B cell (primary cell): ENCODE data around the gene SYNGR3. TPM values are rescaled to one million over a fixed set of nuclear protein-coding genes. Genes with fewer than 3 reads are reported as not detected.

Experiments
- ATAC-seq: fragments of 200-7000 bp; cut with Tn5 transposase; one replicate; pipeline ENCODE4 v1.10.0; 2021; ENCODE audit warnings: low read depth, mild to moderate bottlenecking, moderate number of reproducible peaks, moderate library complexity
- CTCF ChIA-PET: fragments of 350-600 bp; sonication (Branson Sonifier 250); formaldehyde crosslinking; loops from one replicate; lab custom pipeline; 2021; ENCODE audit warnings: antibody characterized with exemption, inconsistent platforms; lab: Charles Lee
- POLR2A ChIA-PET: fragments of 350-600 bp; sonication (Branson Sonifier 250); formaldehyde crosslinking; loops from one replicate; lab custom pipeline; 2021; ENCODE audit warnings: antibody characterized with exemption; lab: Charles Lee
- DNase-seq: peaks from one replicate; pipeline ENCODE4 v3.0.0; 2013
- H2AFZ ChIP-seq: 2 replicates; pipeline ENCODE4 v1.6.1; 2012; ENCODE audit warnings: mild to moderate bottlenecking, low read depth, low read length; ENCODE audit not compliant: insufficient read depth, poor library complexity, severe bottlenecking
- H3K27ac ChIP-seq, 2 donors: 1 replicate in 1 of 2; 2 replicates in 1 of 2; pipeline ENCODE4 v1.5.1; 2012 to 2013; ENCODE audit warnings: low read length in 2 of 2, mild to moderate bottlenecking in 2 of 2, moderate library complexity in 1 of 2
- H3K27me3 ChIP-seq, 4 experiments: fragments of 200-600 bp in 1 of 4; sonication (generic) in 1 of 4; replicated peaks in 1 of 4; 1 replicate in 2 of 4; 2 replicates in 2 of 4; pipeline versions ENCODE4 v1.6.1 to v1.7.0; 2013 to 2016; ENCODE audit warnings: low read length in 3 of 4, mild to moderate bottlenecking in 2 of 4, mixed read lengths in 1 of 4, moderate library complexity in 1 of 4; ENCODE audit not compliant: insufficient read depth in 4 of 4, control insufficient read depth in 3 of 4; ENCODE audit errors: control extremely low read depth in 1 of 4
- H3K36me3 ChIP-seq, 2 experiments: replicated peaks in 1 of 2; 1 replicate in 1 of 2; 2 replicates in 1 of 2; pipeline versions ENCODE4 v1.6.1 to v1.7.1; 2013; ENCODE audit warnings: low read length in 1 of 2; ENCODE audit not compliant: insufficient read depth in 2 of 2, control insufficient read depth in 1 of 2; ENCODE audit errors: control extremely low read depth in 1 of 2, extremely low read depth in 1 of 2
- H3K4me1 ChIP-seq, 2 donors: fragments of 200-600 bp in 1 of 2; sonication (generic) in 1 of 2; 1 replicate in 1 of 2; 2 replicates in 1 of 2; pipeline versions ENCODE4 v1.5.1 to v1.6.1; 2013 to 2017; ENCODE audit warnings: low read length in 2 of 2; ENCODE audit not compliant: control insufficient read depth in 2 of 2, insufficient read depth in 2 of 2
- H3K4me2 ChIP-seq: replicated peaks from 2 replicates; pipeline ENCODE3; 2012; ENCODE audit warnings: mild to moderate bottlenecking, low read depth, low read length; ENCODE audit not compliant: poor library complexity, severe bottlenecking
- H3K4me3 ChIP-seq, 5 experiments: fragments of 200-600 bp in 1 of 5; sonication (generic) in 1 of 5; 1 replicate in 3 of 5; 2 replicates in 2 of 5; pipeline versions ENCODE4 v1.5.1 to v1.7.0; 2011 to 2016; ENCODE audit warnings: low read length in 4 of 5, mild to moderate bottlenecking in 4 of 5, low read depth in 2 of 5, control low read depth in 1 of 5, moderate library complexity in 1 of 5; ENCODE audit not compliant: insufficient read depth in 1 of 5; ENCODE audit errors: control extremely low read depth in 1 of 5, extremely low read depth in 1 of 5
- H3K79me2 ChIP-seq: fragments of 200-600 bp; sonication (generic); one replicate; pipeline ENCODE4 v1.6.0; 2016; ENCODE audit warnings: low read length; ENCODE audit not compliant: control insufficient read depth, insufficient read depth
- H3K9ac ChIP-seq: fragments of 200-600 bp; sonication (generic); 2 replicates; pipeline ENCODE4 v1.6.1; 2017; ENCODE audit warnings: mild to moderate bottlenecking, low read length, moderate library complexity
- H3K9me3 ChIP-seq, 3 donors: one replicate each; pipeline versions ENCODE4 v1.6.1 to v1.7.1; 2013; ENCODE audit warnings: low read length in 2 of 3; ENCODE audit not compliant: control insufficient read depth in 2 of 3, insufficient read depth in 1 of 3; ENCODE audit errors: control extremely low read depth in 1 of 3
- H4K20me1 ChIP-seq: 2 replicates; pipeline ENCODE4 v1.6.0; 2012; ENCODE audit warnings: mild to moderate bottlenecking, low read length; ENCODE audit not compliant: insufficient read depth, control insufficient read depth, poor library complexity, severe bottlenecking
- H3K27ac Mint-ChIP-seq: one replicate; pipeline ENCODE4 v1.8.0; 2021; ENCODE audit warnings: mixed read lengths
- H3K27me3 Mint-ChIP-seq: one replicate; pipeline ENCODE4 v1.8.0; 2021; ENCODE audit warnings: mixed read lengths
- H3K4me1 Mint-ChIP-seq: one replicate; pipeline ENCODE4 v1.8.0; 2021; ENCODE audit warnings: mixed read lengths
- H3K4me3 Mint-ChIP-seq: one replicate; pipeline ENCODE4 v1.8.0; 2021; ENCODE audit warnings: mixed read lengths
- H3K9me3 Mint-ChIP-seq: one replicate; pipeline ENCODE4 v1.8.0; 2022; ENCODE audit warnings: mixed read lengths; ENCODE audit not compliant: insufficient read depth
- CTCF ChIP-seq: fragments of 200-600 bp; IDR thresholded peaks from one replicate; pipeline ENCODE4 v1.8.0; 2022; ENCODE audit warnings: antibody characterized with exemption, mild to moderate bottlenecking
- EZH2 ChIP-seq: IDR thresholded peaks from 2 replicates; pipeline ENCODE4 v1.6.1; 2012; ENCODE audit warnings: borderline replicate concordance, low read depth, mild to moderate bottlenecking, moderate library complexity, low read length; ENCODE audit not compliant: insufficient read depth, poor library complexity, severe bottlenecking
- WGBS: methylation state at CpG from one replicate; pipeline ENCODE4 v1.1.5; 2013; ENCODE audit warnings: missing lambda C conversion rate; ENCODE audit not compliant: insufficient coverage; 5-methylcytosine and 5-hydroxymethylcytosine counted together
- intact Hi-C: fragments of 100-400 bp; cut with micrococcal nuclease; formaldehyde crosslinking; loops from one replicate; pipeline ENCODE4 v1.10.0; 2022
- polyA plus RNA-seq: library from polyadenylated mRNA; depleted of rRNA; stranded (reverse); fragments of >200 nt; gene quantifications from 2 replicates; pipeline ENCODE4 v1.2.3, GENCODE V29; 2012
- total RNA-seq, 2 donors: library from RNA; stranded (reverse); fragments of 120-200 nt in 1 of 2; gene quantifications; 1 replicate in 1 of 2; 2 replicates in 1 of 2; pipeline versions ENCODE4 v1.2.3 to v1.2.4, GENCODE V29; 2013 to 2022

Gene SYNGR3
- total and polyA plus RNA-seq, 2 donors (not counting 1 experiment from before 2014, with no cell fraction given) = 19.5 to 19.8 TPM

- Histone ChIP-seq H3K9me3 (no peaks in the 10 kb centered on the region), H4K20me1 (peaks cover 50% of the 10 kb centered on the region), H3K79me2 (peaks cover 58% of the 10 kb centered on the region), H3K4me3 (peak overlapping the region; percentile 17 to 67 (median 54)), H3K27ac (peak overlapping the region in 1 of 2 donors; percentile 77), H2AFZ (peak overlapping the region; percentile 51), H3K36me3 (peaks cover 0 to 6% of the 10 kb centered on the region in 2 experiments), H3K4me1 (peaks cover 38 to 48% of the 10 kb centered on the region in 2 donors), H3K27me3 (no peaks in the 10 kb centered on the region), H3K9ac (peak overlapping the region; percentile 63), H3K4me2 (peak overlapping the region; percentile 77)
- H3K27ac Mint-ChIP-seq = peak overlapping the region; percentile 68
- DNase-seq = no peak
- no peaks in the 10 kb centered on the region for H3K27me3 Mint-ChIP-seq
- POLR2A ChIA-PET = interaction anchor here (1.1 to 1.5 kb wide), 3 partner anchors 18 to 146 kb away, joined by 3 to 5 read pairs (median 4); partner anchors contain the start of genes RPS2 and TRAF7
- peak overlapping the region; percentile 82 for H3K4me3 Mint-ChIP-seq
- WGBS = under 1% methylated on average over 55 of the region's 55 CpGs
- peak; percentile 4 for ATAC-seq
- H3K9me3 Mint-ChIP-seq = no peaks in the 10 kb centered on the region
- intact Hi-C loops = loop anchor here (1.0 to 2.0 kb wide), 7 partner anchors 14 to 146 kb away; partner anchors contain the start of genes GFER, NDUFB10, NTHL1 and RPS2
- H3K4me1 Mint-ChIP-seq = peaks cover 43% of the 10 kb centered on the region
- no peak for TF ChIP-seq CTCF
- TF ChIP-seq EZH2 = no peak
- CTCF ChIA-PET = interaction anchor here (1.1 kb wide), 1 partner anchor 51 kb away, joined by 3 read pairs; no protein-coding TSS in a partner anchor
Observed at GRCh38 chr16:2009164-2009711, 19.5 kb downstream of the SYNGR3 start.
